ENCODE results near the gene POP4. TPM values are rescaled to one million over a fixed set of nuclear protein-coding genes. Genes with fewer than 3 reads are reported as not detected.

Gene POP4
- total and polyA plus RNA-seq, 2 donors from 2014 or later: 60.5 to 87.9 TPM

GRCh38 chr19:29623726-29624488, 17.8 kb downstream of the POP4 start:
- peak in 1 of 5 donors; percentile 60 for DNase-seq
- Histone ChIP-seq H3K9ac (ENCODE audit: low read length in 3 of 3) (no peak overlapping the region), H3K9me3 (ENCODE audit: control insufficient read depth in 2 of 3, insufficient read depth in 1 of 3, low read length in 3 of 3) (no peaks in the 10 kb centered on the region), H3K27me3 (ENCODE audit: control insufficient read depth, insufficient read depth, low read length) (no peaks in the 10 kb centered on the region), H3K4me3 (ENCODE audit: low read length in 3 of 3) (no peak overlapping the region), H3K36me3 (ENCODE audit: control insufficient read depth in 2 of 3, insufficient read depth in 3 of 3, low read length in 3 of 3) (no peaks in the 10 kb centered on the region), H3K27ac (ENCODE audit: low read depth in 2 of 2, low read length in 2 of 2) (no peak overlapping the region), H3K4me1 (ENCODE audit: control insufficient read depth in 2 of 3, insufficient read depth in 2 of 3, low read depth in 1 of 3, low read length in 3 of 3) (no peaks in the 10 kb centered on the region)
- TF ChIP-seq, protein P1, sequence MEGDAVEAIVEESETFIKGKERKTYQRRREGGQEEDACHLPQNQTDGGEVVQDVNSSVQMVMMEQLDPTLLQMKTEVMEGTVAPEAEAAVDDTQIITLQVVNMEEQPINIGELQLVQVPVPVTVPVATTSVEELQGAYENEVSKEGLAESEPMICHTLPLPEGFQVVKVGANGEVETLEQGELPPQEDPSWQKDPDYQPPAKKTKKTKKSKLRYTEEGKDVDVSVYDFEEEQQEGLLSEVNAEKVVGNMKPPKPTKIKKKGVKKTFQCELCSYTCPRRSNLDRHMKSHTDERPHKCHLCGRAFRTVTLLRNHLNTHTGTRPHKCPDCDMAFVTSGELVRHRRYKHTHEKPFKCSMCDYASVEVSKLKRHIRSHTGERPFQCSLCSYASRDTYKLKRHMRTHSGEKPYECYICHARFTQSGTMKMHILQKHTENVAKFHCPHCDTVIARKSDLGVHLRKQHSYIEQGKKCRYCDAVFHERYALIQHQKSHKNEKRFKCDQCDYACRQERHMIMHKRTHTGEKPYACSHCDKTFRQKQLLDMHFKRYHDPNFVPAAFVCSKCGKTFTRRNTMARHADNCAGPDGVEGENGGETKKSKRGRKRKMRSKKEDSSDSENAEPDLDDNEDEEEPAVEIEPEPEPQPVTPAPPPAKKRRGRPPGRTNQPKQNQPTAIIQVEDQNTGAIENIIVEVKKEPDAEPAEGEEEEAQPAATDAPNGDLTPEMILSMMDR (IDR thresholded peaks at IDR 0.05; ENCODE audit: borderline replicate concordance, extremely low read depth, insufficient read depth): no peak
- FAIRE-seq: no peak
- intact Hi-C loops (cut with DNase I): no loop called here

DNA sequence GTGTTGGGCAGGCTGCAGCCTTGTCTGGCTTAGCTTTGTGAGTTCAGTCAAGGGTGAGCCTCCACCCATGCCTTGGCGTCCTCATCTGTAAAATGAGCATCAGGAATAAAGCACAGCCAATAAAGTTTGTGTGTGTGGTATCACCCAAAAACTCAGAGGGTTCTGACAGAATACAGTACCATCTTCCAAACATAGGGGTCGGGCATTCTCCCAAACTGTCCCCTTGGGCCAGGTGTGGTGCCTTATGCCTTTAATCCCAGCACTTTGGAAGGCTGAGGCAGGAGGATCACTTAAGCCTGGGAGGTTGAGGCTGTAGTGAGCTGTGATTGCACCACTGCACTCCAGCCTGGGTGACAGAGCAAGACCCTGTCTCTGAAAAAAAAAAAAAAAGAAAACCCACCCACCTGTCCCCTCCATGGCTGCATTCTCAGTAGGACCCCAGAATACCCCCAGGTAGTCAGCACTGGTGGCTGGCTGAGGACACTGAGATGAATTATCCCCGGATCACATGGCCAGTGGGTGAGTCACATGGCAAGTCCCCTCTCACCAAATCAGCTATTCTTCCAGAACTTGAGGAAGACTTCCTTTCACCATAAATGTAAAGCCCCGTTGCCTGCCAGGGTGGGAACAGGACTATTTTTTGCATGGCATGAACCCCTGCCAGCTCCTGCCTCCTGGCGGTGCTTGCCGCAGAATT, 18.6 kb downstream of the POP4 start:
- H3K4me3 ChIP-seq (ENCODE audit: low read length in 3 of 3): no peak overlapping the region
- H3K9ac ChIP-seq (ENCODE audit: low read length in 3 of 3): no peak overlapping the region
- no peaks in the 10 kb centered on the region for H3K9me3 ChIP-seq (ENCODE audit: control insufficient read depth in 2 of 3, insufficient read depth in 1 of 3, low read length in 3 of 3)
- H3K4me1 ChIP-seq (ENCODE audit: control insufficient read depth in 2 of 3, insufficient read depth in 2 of 3, low read depth in 1 of 3, low read length in 3 of 3): no peaks in the 10 kb centered on the region
- no peaks in the 10 kb centered on the region for H3K36me3 ChIP-seq (ENCODE audit: control insufficient read depth in 2 of 3, insufficient read depth in 3 of 3, low read length in 3 of 3)
- intact Hi-C loops (cut with DNase I): no loop called here
- TF ChIP-seq, protein P1 (IDR thresholded peaks at IDR 0.05; ENCODE audit: borderline replicate concordance, extremely low read depth, insufficient read depth): no peak
- no peaks in the 10 kb centered on the region for H3K27me3 ChIP-seq (ENCODE audit: control insufficient read depth, insufficient read depth, low read length)
- no peak overlapping the region for H3K27ac ChIP-seq (ENCODE audit: low read depth in 2 of 2, low read length in 2 of 2)
- FAIRE-seq (no peak), DNase-seq (peak in 1 of 5 donors; percentile 18)

DNA sequence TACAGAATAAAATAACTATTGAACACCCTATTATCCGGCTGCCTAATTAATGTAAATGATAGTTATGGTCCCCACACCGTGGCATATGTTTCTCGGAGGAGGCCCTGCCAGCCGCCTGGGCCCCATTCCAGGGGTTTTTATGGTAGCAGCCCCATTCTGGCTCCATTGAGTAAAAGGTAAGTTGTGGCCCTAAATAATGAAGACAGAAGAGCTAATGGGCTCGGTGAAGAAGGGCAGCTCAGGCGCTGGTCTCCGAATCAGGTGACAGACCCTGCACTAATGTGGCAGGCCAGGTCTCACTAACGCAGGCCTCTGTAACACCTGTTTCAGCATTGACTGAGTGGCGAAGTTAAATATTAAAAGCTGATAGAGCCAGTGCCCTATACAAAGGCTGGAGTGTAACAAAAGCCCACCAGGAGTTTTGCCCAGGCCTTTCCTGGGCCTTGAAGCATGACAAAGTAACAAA, 19.1 kb downstream of the POP4 start:
- H3K4me3 ChIP-seq (ENCODE audit: low read length in 3 of 3): no peak overlapping the region
- DNase-seq (peak in 4 of 5 donors; percentile 43 to 73 (median 64)), FAIRE-seq (no peak)
- TF ChIP-seq, protein P1 (IDR thresholded peaks at IDR 0.05; ENCODE audit: borderline replicate concordance, extremely low read depth, insufficient read depth): no peak
- no peak overlapping the region for H3K27ac ChIP-seq (ENCODE audit: low read depth in 2 of 2, low read length in 2 of 2)
- no peak overlapping the region for H3K9ac ChIP-seq (ENCODE audit: low read length in 3 of 3)
- no peaks in the 10 kb centered on the region for H3K4me1 ChIP-seq (ENCODE audit: control insufficient read depth in 2 of 3, insufficient read depth in 2 of 3, low read depth in 1 of 3, low read length in 3 of 3)
- no peaks in the 10 kb centered on the region for H3K36me3 ChIP-seq (ENCODE audit: control insufficient read depth in 2 of 3, insufficient read depth in 3 of 3, low read length in 3 of 3)
- intact Hi-C loops (cut with DNase I): no loop called here
- H3K9me3 ChIP-seq (ENCODE audit: control insufficient read depth in 2 of 3, insufficient read depth in 1 of 3, low read length in 3 of 3): no peaks in the 10 kb centered on the region
- no peaks in the 10 kb centered on the region for H3K27me3 ChIP-seq (ENCODE audit: control insufficient read depth, insufficient read depth, low read length)

Data from kidney (tissue), 14 donors.